ENCODE results near the gene FASTK.

The FASTK gene

DNA sequence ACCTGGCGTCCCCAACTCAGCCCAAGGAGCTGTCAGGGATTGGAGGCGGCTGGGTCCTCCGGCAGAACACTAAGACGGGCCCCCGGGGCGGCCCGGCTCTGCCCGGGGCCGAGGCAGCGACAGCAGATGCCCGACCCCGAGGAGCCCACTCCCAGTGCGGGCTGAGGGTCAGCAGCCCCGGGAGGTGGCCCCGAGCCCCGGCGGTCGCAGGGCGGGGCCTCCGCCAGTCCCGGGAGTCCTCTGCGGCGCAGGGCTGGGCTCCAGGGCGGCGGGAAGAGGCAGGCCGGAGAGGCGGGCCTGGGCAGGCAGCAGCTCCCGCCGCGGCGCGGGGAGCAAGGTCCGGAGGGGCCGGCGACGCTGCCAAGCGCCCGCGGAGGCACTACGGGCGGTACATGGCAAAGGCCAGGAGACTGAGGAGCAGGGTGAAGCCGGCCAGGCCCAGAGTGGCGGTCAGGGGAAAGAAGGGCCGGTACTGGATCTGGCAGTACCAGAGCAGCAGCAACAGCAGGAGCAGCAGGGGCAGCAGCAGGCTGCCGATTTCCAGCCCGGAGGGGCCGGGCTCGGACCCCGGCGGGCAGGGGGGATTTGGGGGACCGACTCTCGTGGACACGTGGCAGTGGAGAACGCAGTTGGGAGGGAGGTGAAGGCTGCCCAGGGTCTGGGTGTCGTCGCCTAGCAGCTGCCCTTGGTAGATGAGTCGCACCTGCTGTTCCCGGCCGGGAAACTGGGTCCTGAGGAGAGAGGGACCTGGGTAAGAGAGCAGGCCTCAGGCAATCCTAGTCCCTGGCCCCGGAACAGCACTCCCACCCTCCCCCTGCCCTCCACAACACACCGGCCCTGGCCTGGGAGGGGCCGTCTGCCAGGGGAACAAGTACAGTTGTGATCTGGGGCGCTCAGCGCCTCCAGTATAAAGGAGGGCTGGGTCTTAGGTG is 827 bp upstream of the FASTK start:
- no peak for DNase-seq

DNA sequence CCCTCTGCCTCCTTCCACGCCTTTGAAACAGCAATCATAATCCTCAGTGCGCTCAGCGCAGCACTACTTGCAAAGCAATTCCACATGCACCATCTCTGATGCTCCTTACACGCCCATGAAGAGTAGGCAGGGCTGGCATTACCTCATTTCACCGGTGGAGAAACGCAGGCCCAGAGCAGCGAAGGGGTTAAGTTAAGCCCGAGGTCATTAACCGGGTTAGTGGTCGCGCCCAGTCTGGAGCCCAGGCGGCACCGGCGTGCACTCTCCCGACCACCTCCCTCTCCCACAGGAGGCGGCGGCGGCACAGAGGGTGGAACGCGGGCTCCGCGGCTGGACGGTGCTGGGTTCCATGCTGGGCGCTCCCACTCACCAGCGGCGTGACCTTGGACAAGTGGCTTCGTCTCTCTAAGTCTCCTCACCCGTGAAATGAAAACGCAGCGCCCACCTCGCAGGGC is 515 bp downstream of the FASTK start:
- DNase-seq = no peak

DNA sequence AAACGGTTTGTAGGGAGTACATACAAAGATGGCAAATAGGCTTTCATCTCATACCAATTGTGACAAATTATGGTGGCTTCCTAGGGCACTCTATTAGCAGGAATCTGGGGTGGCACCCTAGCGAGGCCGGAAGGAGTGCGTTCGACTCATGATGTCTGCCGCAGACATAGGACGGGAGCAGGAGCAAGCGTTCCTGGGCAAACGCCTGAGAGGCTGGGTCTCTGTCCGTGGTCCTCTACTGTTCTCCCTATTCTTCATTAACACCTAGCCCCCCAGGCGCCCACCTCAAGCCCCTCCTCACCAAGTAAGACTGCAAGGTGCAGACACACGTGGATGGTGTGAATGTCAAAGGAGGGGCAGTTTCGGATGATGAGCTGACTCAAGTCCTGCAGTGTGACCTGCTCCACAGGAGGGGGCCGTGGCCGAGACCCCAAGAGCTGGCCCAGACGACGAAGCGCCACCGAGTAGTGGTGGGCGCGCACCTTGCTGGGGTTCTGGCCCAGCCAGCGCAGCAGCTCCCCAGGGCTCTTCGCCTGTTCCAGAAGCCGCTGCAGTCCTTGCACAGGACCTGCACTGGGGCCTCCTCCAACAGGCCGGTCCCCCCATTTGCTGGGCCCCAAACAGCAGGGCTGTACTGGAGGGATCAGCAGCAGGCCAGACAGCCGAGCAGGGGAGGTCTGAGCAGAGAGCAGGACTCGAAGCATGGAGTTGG is 1.3 kb downstream of the FASTK start:
- DNase-seq = no peak

DNA sequence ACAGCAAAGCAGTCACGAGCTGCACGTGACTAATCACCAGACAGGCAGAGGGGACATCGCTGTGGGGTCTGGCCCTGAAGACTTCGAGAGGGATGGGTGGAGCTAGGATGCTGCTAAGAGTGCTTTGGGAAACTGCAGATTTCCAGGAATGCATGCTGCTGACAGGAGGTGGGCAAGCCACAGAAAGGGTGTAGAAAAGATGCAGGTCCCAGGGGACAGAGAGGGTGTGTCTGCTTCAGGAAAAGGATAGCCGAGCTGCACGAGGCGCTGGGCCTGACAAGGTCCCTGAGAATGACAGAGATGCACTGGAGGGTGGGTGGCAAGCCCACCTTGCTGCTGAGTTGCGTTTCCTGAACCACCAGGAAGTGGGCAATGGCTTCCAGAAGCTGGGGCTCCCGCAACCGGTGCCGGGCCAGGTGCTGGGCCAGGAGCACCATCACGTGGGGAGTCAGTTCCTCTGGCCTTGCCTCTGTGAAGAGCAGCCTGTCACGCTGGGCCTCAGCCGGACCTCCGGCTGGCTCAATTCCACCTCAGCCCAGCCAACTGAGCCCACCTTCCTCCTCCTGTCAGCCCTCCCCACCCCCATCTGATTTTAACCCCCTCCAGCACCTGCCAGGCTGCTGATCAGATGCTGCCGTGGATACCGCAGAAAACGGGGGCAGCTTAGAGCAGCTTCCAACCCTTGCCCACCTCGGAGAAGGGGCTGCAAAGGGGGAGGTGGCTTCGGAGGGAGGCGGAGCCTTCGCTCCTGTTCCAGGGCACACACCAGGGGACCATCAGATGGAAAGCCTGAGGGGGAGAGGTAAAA is 2.2 kb downstream of the FASTK start:
- DNase-seq = no peak

DNA sequence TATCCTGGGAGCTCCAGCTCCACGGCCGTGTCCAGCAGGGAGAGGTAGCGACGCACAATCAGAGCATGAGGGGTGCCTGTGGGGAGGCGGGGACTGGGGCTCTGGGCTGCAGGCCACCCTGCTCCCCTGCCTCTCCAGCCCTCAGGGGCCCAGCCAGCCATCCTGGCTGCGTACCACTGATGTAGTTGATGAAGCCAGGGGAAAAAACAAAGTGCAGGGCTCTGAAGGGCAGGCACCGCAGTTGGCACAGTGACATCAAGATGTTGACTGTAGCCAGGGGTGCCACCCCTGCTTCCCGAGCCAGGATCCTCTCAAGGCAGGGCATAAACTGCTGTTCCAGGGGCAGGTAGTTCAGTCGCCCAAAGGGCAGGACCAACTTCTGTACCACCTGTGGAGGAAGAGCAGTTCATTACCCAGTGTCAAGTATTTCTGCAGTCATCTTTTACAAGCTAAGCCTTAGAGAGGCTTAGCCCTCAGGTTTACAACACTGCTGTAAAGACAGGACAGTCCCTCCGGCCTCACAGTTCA is 2.8 kb downstream of the FASTK start:
- DNase-seq = no peak

DNA sequence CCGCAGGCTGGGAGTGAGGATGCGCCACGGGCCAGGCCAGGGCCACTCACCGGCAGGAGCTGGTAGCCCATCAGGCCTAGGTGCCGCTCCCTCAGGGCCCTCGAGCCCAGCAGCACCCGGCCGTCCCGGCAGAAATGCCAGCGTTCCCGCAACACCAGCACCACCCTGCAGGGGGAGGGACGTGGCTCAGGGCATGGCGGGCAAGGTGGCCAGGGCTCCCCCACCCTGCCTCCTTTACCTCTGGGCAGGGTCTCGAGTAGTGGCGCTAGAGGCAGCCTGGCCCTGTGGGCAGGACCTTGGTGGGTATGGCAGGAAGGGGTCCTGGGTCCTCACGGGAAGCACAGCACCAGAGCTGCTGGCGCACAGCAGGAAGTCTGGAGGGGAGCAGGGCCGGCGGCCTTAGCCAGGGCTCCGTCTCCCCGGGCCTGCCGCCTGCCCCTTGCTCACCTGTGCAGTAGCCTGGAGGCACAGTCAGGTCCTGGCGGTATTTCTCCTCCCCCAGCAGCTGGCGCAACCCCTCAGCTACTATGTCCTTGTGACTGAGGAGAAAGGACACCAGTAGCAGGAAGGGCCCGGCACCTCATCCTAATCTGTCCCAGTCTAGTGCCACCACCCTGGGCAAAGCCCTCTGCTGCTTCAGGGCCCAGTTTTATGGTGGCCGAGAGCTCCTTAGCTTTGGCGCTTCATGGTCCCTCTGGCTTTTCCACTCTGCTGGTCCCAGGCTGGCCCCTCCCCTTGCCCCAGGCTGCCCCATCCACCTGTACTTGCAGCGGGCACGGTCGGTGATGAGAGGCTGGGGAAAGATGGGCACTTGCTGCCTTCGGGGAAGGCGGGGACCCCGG is 3.5 kb downstream of the FASTK start:
- DNase-seq = no peak

DNA sequence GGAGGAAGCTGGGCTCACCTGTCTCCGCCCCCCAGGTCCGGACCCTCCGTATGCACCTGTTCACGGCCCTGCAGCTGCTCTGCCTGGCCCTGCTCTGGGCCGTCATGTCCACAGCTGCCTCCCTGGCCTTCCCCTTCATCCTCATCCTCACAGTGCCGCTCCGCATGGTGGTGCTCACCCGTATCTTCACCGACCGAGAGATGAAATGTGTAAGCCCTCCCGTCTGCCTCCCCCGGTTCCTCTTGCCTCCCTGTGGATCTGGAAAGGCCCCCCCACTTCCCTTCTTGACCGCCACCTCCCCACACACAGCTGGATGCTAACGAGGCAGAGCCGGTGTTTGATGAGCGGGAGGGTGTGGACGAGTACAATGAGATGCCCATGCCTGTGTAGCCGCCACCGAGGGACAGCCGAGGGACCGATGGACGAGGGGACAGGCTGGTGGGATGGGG is 4.6 kb downstream of the FASTK start:
- DNase-seq = no peak

DNA sequence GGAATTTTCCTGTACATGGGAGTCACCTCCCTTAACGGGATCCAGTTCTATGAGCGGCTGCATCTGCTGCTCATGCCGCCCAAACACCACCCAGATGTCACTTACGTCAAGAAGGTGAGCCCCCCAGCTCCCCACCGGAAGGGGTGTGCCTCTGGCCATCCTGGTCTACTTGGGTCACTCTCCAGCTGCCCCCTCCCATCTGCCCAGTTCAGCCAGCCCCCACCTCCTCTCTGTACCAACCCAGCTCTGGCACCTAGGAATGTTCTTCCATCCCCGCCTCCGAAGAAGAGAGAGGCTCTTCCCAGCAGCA is 5.0 kb downstream of the FASTK start:
- DNase-seq = no peak

DNA sequence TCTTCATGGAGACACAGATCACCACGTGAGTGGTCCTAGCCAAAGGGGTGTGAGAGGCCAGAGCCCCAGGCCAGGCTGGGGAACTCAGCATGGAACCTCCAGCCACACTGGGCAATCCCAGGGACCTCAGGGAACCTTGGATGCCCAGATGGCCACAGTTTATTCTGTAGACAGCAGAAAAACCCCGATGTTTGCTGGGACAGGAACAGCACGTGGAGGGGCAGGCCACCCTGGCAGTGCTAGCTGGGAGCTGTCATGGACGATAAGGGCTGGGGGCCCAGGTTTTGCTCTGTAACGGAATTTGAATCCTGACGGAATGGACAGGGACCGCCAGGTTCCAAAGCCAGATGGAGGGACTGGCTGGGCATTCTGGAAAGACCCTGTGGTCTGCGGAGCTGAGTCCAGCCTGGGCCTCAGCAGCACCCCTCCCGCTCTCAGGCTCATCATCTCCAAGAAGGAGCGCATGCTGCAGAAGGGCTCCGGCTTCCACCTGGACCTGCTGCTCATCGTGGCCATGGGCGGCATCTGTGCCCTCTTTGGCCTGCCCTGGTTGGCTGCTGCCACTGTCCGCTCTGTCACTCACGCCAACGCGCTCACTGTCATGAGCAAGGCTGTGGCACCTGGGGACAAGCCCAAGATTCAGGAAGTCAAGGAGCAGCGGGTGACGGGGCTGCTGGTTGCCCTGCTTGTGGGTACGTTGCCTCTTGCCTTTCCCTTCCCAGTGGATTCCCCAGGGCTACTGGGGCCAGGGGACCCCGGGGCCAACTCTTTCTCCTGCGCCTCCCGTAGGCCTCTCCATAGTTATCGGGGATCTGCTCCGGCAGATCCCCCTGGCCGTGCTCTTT is 5.6 kb downstream of the FASTK start:
- no peak for DNase-seq

DNA sequence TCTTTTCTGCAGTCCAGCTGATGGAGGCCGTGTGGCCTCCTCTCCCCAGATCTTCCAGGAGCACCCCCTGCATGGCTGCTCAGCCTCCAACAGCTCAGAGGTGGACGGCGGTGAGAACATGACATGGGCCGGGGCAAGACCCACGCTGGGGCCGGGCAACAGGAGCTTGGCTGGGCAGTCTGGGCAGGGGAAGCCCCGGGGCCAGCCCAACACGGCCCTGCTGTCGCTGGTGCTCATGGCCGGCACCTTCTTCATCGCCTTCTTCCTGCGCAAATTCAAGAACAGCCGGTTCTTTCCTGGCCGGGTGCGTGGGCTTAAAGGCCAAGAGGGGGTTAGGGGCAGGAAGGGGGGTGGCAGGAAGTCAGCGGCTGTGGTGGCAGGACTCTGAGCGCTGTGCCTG is 6.6 kb downstream of the FASTK start:
- DNase-seq = no peak

DNA sequence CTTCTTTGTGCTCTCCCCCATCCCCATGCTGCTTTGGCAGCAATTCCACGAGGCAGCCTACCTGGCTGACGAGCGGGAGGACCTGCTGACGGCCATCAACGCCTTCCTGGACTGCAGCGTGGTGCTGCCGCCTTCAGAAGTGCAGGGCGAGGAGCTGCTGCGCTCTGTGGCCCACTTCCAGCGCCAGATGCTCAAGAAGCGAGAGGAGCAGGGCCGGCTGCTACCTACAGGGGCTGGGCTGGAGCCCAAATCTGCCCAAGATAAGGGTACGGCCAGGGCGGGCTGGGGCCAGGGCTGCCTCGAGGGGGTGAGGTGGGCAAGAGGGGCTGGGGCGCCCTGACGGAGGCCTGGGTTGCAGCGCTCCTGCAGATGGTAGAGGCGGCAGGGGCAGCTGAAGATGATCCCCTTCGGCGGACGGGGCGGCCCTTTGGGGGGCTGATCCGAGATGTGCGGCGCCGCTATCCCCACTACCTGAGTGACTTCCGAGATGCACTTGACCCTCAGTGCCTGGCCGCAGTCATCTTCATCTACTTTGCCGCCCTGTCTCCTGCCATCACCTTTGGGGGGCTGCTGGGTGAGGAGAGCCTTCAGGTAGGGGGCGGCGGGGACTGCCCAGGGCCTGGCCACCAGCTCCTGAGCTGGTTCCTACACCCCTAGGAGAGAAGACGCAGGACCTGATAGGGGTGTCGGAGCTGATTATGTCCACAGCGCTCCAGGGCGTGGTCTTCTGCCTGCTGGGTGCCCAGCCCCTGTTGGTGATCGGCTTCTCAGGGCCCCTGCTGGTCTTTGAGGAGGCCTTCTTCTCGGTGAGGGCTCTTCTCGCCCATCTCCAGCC is 9.4 kb downstream of the FASTK start:
- no peak for DNase-seq

DNA sequence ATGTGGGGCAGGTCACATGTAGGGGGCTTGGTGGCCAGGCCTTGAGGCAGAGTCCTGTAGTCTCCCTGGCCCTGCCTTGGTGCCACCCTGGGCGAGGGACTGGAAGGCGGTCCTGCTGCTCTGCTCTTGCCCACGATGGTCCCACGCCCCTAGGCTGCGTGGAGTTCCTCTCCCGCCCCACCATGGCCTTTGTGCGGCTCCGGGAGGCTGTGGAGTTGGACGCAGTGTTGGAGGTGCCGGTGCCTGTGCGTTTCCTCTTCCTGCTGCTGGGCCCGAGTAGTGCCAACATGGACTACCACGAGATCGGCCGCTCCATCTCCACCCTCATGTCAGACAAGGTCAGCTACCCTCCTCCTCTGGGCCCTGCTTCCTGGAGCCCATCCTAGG is 10.0 kb downstream of the FASTK start:
- DNase-seq = no peak

DNA sequence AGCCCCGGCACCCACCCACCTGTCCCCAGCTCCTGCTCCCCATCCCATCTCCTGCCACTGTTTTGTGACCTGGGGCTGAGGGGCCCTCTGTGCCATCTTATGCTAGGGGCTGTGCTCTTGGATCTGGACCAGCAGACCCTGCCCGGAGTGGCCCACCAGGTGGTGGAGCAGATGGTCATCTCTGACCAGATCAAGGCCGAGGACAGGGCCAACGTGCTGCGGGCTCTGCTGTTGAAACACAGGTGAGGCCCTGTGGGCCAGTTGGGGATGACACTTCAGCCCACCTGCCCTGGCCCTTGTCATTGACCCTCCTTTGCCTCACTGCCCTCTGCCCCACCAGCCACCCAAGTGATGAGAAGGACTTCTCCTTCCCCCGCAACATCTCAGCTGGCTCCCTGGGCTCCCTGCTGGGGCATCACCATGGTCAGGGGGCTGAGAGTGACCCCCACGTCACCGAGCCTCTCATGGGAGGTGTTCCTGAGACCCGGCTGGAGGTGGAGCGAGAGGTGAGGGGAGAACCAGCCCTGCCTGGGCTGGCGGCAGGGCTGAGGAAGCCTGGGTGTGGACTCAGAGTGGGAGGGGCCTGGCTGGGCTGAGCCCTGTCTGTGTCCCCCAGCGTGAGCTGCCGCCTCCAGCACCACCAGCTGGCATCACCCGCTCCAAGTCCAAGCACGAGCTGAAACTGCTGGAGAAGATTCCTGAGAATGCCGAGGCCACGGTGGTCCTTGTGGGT is 10.6 kb downstream of the FASTK start:
- DNase-seq = no peak

DNA sequence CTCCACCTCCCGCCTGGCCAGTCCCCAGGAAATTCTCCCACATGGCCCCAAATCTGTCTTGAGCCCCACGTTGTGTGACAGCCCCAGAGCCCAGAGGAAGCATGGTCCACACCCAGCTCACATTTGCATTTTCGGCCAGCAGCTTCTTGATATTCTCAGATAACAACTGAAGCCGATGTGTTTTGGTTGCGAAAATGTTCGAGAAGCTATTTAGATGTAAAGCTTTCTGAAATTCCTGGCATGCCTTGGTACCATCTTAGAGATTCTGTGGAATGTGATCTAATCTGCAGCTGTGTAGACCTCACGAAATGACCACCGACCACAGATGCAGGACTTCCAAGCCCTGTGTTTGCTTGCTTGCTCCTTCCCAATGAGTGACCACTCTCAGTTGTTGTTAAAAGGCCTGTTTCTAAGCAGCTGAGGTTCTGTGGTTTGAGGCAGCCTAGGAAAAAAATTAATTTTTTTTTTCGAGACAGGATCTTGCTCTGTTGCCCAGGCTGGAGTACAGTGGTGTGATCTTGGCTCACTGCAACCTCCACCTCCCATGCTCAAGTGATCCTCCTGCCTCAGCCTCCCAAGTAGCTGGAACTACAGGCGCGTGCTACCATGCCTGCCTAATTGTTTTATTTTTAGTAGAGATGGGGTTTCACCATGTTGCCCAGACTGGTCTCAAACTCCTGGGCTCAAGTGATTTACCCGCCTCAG is 12.4 kb downstream of the FASTK start:
- no peak for DNase-seq

DNA sequence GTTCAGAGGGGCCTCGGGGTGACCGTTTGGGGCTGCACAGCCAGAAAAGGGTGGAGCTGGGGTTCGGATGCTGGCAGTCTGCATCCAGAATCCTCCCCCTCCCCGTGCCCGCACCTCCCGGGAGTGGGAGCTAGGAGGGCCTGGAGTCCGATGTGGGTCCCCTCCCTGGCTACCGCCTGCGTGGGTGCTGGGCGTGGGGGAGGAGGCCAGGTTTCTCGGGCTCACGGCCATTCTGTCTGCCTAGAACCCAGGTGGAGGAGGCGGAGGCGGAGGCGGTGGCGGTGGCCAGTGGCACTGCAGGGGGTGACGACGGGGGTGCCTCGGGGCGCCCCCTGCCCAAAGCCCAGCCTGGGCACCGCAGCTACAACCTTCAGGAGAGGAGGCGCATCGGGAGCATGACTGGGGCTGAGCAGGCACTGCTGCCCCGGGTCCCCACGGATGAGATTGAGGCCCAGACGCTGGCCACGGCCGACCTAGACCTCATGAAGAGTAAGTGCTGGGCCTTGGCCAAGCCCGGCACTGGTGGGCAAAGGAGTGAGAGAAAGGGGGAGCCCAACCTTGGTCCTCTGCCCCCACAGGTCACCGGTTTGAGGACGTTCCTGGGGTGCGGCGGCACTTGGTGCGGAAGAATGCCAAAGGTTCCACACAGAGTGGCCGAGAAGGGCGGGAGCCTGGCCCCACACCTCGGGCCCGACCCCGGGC is 14.2 kb downstream of the FASTK start:
- DNase-seq = no peak

DNA sequence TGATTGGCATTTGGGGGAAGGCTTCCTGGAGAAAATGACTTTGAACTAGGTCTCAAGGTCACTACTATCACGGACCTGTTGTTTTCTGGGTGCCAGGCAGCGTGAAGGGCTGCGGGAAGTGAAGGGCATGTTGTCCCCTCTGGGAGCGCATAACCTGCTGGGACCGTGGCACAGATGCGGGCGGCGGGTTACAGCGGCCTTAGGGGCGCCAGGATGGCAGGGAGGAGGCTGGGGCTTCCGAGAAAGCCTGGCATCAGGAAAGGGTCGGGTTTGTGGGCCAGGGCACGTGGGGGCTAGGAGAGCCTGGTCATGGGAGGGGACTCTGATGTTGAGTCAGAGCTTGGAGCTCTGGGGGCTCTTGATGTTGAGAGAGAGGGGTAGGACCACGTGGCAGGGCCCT is 15.1 kb downstream of the FASTK start:
- DNase-seq = no peak

DNA sequence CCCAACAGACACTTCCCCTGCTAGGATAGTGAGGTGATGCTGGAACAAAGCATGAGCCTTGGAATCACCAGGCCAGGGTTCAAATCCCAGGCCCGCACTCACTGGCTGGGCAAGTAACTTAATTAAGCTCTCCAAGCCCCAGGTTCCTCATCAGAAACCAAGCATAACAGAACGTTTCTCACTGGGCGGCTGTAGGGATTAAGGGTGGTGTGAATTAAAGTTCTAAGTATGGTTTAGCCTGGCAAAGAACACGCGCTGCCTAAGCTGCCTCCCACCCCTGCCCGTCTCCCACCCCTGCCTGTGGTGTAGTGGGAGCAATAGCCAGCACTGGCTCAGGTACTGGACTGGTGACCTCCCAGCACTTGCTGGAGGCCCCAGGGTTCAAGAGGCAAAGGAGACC is 15.6 kb downstream of the FASTK start:
- DNase-seq = no peak

DNA sequence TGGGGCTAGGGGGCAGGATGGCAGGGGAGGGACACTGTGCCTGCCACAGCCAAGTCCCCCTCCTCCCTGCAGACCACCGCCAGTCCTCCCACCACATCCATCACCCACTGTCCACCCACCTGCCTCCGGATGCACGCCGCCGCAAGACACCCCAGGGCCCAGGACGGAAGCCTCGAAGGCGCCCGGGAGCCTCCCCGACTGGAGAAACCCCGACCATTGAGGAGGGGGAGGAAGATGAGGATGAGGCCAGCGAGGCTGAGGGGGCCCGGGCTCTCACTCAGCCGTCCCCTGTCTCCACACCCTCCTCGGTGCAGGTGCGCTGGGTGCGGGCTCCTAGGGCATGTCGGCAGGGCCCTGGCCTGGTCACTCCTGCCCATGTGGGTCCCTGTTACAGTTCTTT is 16.2 kb downstream of the FASTK start:
- DNase-seq = no peak

Data from CD4-positive, alpha-beta T cell treated with Interleukin-15 for 1 hour (primary cell).